GM06990 (cell line): ENCODE measurements around the gene DUXA.

Source experiments
- DNase-seq: peaks from one replicate; pipeline ENCODE4 v3.0.0-alpha.2; 2011; ENCODE audit not compliant: insufficient read length; ENCODE audit errors: extremely low read depth
- H3K27me3 ChIP-seq: replicated peaks from 2 replicates; pipeline ENCODE4 v1.6.0; 2011; ENCODE audit warnings: low read length; ENCODE audit not compliant: control insufficient read depth, insufficient read depth
- H3K36me3 ChIP-seq: 2 replicates; pipeline ENCODE4 v1.5.1; 2011; ENCODE audit warnings: low read length; ENCODE audit not compliant: control insufficient read depth, insufficient read depth
- H3K4me3 ChIP-seq: replicated peaks from 2 replicates; pipeline ENCODE4 v1.5.1; 2011; ENCODE audit warnings: low read depth, mild to moderate bottlenecking, control low read depth, low read length
- CTCF ChIP-seq: IDR thresholded peaks from 2 replicates; pipeline ENCODE4 v1.5.1; 2011; ENCODE audit warnings: low read length, control low read depth, mild to moderate bottlenecking, inconsistent platforms; ENCODE audit not compliant: insufficient read depth, poor library complexity, severe bottlenecking

DUXA gene

GRCh38 chr19:57192077-57192420 lies 24.8 kb upstream of the DUXA start:
- H3K4me3 ChIP-seq, result peak overlapping the region; percentile 96
- no peak for TF ChIP-seq CTCF
- H3K36me3 ChIP-seq, result peaks cover 15% of the 10 kb centered on the region
- H3K27me3 ChIP-seq, result no peaks in the 10 kb centered on the region
- no peak for DNase-seq

- Histone ChIP-seq H3K4me3 (peak within 1 kb of the TSS; percentile 96), H3K36me3 (peaks cover 10% of the 10 kb centered on the region), H3K27me3 (no peaks in the 10 kb centered on the region)
- TF ChIP-seq CTCF, result peak; percentile 20
- peak; percentile 93 for DNase-seq
Observed at GRCh38 chr19:57191141-57192076, 24.1 kb upstream of the DUXA start, which contains the start of gene ZNF264. Gene ZNF264, plus strand, starts transcription at chr19:57191500. Its CDS starts 414 bp downstream, at chr19:57191914.

GRCh38 chr19:57190301-57190700 lies 23.0 kb upstream of the DUXA start:
- TF ChIP-seq CTCF, result no peak
- DNase-seq, result no peak
- Histone ChIP-seq H3K27me3 (no peaks in the 10 kb centered on the region), H3K4me3 (no peak overlapping the region), H3K36me3 (peaks cover 4% of the 10 kb centered on the region; the same call in 1 of the 2 replicates)

GRCh38 chr19:57171551-57172081 lies 4.3 kb upstream of the DUXA start:
- Histone ChIP-seq H3K27me3 (no peaks in the 10 kb centered on the region), H3K36me3 (no peaks in the 10 kb centered on the region), H3K4me3 (peak overlapping the region; percentile 37; the same call in 1 of the 2 replicates)
- no peak for TF ChIP-seq CTCF
- peak; percentile 11 for DNase-seq

GRCh38 chr19:57165846-57166245 lies 1.4 kb downstream of the DUXA start:
- Histone ChIP-seq H3K4me3 (no peak overlapping the region), H3K36me3 (no peaks in the 10 kb centered on the region), H3K27me3 (no peaks in the 10 kb centered on the region)
- no peak for TF ChIP-seq CTCF
- no peak for DNase-seq
